ENCODE results near the gene SLX4IP.

SLX4IP gene

GRCh38 chr20:10481676-10482075, 46.6 kb downstream of the SLX4IP start:
- no peaks in the 10 kb centered on the region for H3K9me3 ChIP-seq (ENCODE audit: insufficient read depth, low read length)
- H3K27ac ChIP-seq (ENCODE audit: low read length): no peak overlapping the region
- H3K4me2 ChIP-seq (ENCODE audit: low read length): no peak overlapping the region
- no peaks in the 10 kb centered on the region for H3K27me3 ChIP-seq (ENCODE audit: low read depth, low read length)
- H4K20me1 ChIP-seq (ENCODE audit: insufficient read depth, low read length): 0 out of 2 replicates have a peak, but pooled peaks cover 2% of the 10 kb centered on the region
- no peak overlapping the region for H3K4me3 ChIP-seq (ENCODE audit: low read length)
- no peak overlapping the region for H2AFZ ChIP-seq (ENCODE audit: low read depth, low read length)
- H3K9ac ChIP-seq (ENCODE audit: low read length): no peak overlapping the region
- no peak for TF ChIP-seq CTCF (IDR thresholded peaks at IDR 0.05; ENCODE audit: low read depth, low read length)
- no peak for TF ChIP-seq EZH2phosphoT487 (IDR thresholded peaks at IDR 0.05; ENCODE audit: low read depth)
- H3K4me1 ChIP-seq (ENCODE audit: low read length): peaks cover 28% of the 10 kb centered on the region
- peaks cover 9% of the 10 kb centered on the region; the same call in 1 of the 2 replicates for H3K79me2 ChIP-seq (ENCODE audit: low read length)
- H3K36me3 ChIP-seq (replicated peaks; ENCODE audit: low read depth, low read length): no peaks in the 10 kb centered on the region

- 0 out of 2 replicates have a peak, but pooled peaks cover under 1% of the 10 kb centered on the region for H4K20me1 ChIP-seq (ENCODE audit: insufficient read depth, low read length)
- H3K4me2 ChIP-seq (ENCODE audit: low read length): no peak overlapping the region
- no peak overlapping the region for H2AFZ ChIP-seq (ENCODE audit: low read depth, low read length)
- no peak overlapping the region for H3K4me3 ChIP-seq (ENCODE audit: low read length)
- H3K79me2 ChIP-seq (ENCODE audit: low read length): no peaks in the 10 kb centered on the region
- H3K27me3 ChIP-seq (ENCODE audit: low read depth, low read length): no peaks in the 10 kb centered on the region
- TF ChIP-seq CTCF (IDR thresholded peaks at IDR 0.05; ENCODE audit: low read depth, low read length) (no peak), EZH2phosphoT487 (IDR thresholded peaks at IDR 0.05; ENCODE audit: low read depth) (no peak)
- H3K4me1 ChIP-seq (ENCODE audit: low read length): peaks cover 18% of the 10 kb centered on the region
- no peak overlapping the region for H3K27ac ChIP-seq (ENCODE audit: low read length)
- H3K36me3 ChIP-seq (replicated peaks; ENCODE audit: low read depth, low read length): no peaks in the 10 kb centered on the region
- no peak overlapping the region for H3K9ac ChIP-seq (ENCODE audit: low read length)
- no peaks in the 10 kb centered on the region for H3K9me3 ChIP-seq (ENCODE audit: insufficient read depth, low read length)
Observed at GRCh38 chr20:10483691-10484090, 48.6 kb downstream of the SLX4IP start.

GRCh38 chr20:10487142-10488136, 52.3 kb downstream of the SLX4IP start:
- TF ChIP-seq EZH2phosphoT487 (IDR thresholded peaks at IDR 0.05; ENCODE audit: low read depth): no peak

GRCh38 chr20:10488534-10488933, 53.4 kb downstream of the SLX4IP start:
- Histone ChIP-seq H3K27ac (ENCODE audit: low read length) (no peak overlapping the region), H3K4me3 (ENCODE audit: low read length) (no peak overlapping the region), H3K36me3 (replicated peaks; ENCODE audit: low read depth, low read length) (no peaks in the 10 kb centered on the region), H4K20me1 (ENCODE audit: insufficient read depth, low read length) (no peaks in the 10 kb centered on the region), H3K4me1 (ENCODE audit: low read length) (peaks cover 17% of the 10 kb centered on the region), H3K27me3 (ENCODE audit: low read depth, low read length) (no peaks in the 10 kb centered on the region), H3K79me2 (ENCODE audit: low read length) (no peaks in the 10 kb centered on the region), H3K9me3 (ENCODE audit: insufficient read depth, low read length) (no peaks in the 10 kb centered on the region), H3K9ac (ENCODE audit: low read length) (no peak overlapping the region), H3K4me2 (ENCODE audit: low read length) (peak overlapping the region; percentile 21; the same call in 1 of the 2 replicates), H2AFZ (ENCODE audit: low read depth, low read length) (no peak overlapping the region)
- TF ChIP-seq EZH2phosphoT487 (IDR thresholded peaks at IDR 0.05; ENCODE audit: low read depth) (no peak), CTCF (IDR thresholded peaks at IDR 0.05; ENCODE audit: low read depth, low read length) (no peak)

More at GRCh38 chr20:10487142-10488136, 52.3 kb downstream of the SLX4IP start:
- H3K27me3 ChIP-seq (ENCODE audit: low read depth, low read length): no peaks in the 10 kb centered on the region
- H3K79me2 ChIP-seq (ENCODE audit: low read length): no peaks in the 10 kb centered on the region
- H3K27ac ChIP-seq (ENCODE audit: low read length): no peak overlapping the region
- no peaks in the 10 kb centered on the region for H3K9me3 ChIP-seq (ENCODE audit: insufficient read depth, low read length)
- peaks cover 17% of the 10 kb centered on the region for H3K4me1 ChIP-seq (ENCODE audit: low read length)
- no peak overlapping the region for H3K9ac ChIP-seq (ENCODE audit: low read length)
- H3K4me2 ChIP-seq (ENCODE audit: low read length): no peak overlapping the region
- no peaks in the 10 kb centered on the region for H4K20me1 ChIP-seq (ENCODE audit: insufficient read depth, low read length)
- H3K4me3 ChIP-seq (ENCODE audit: low read length): no peak overlapping the region
- no peak overlapping the region for H2AFZ ChIP-seq (ENCODE audit: low read depth, low read length)
- H3K36me3 ChIP-seq (replicated peaks; ENCODE audit: low read depth, low read length): no peaks in the 10 kb centered on the region
